ENCODE measurements around the gene PFKP. TPM values are rescaled to one million over a fixed set of nuclear protein-coding genes. Genes with fewer than 3 reads are reported as not detected.

Gene PFKP
- total RNA-seq, 4 donors from 2014 or later, result 64.3 to 261 (median 107) TPM

- Histone ChIP-seq H3K27me3 (no peaks in the 10 kb centered on the region), H3K36me3 (peaks cover 0 to 4% of the 10 kb centered on the region in 2 donors), H3K9me3 (no peaks in the 10 kb centered on the region), H3K27ac (peak overlapping the region in 2 of 4 donors; percentile 1 to 56), H3K4me1 (peaks cover 0 to 62% (median 4%) of the 10 kb centered on the region in 3 donors), H3K4me3 (no peak overlapping the region)
- 82 to 90% methylated on average over 8 to 10 of the region's 10 CpGs for WGBS, 2 donors (ENCODE audit: low coverage in 1 of 2)
- ATAC-seq, result no peak
- TF ChIP-seq EP300 (IDR thresholded peaks at IDR 0.05) (no peak), POLR2A (IDR thresholded peaks at IDR 0.05) (no peak), CTCF (IDR thresholded peaks at IDR 0.05) (no peak), POLR2AphosphoS5 (IDR thresholded peaks at IDR 0.05) (no peak)
Observed at GRCh38 chr10:3072641-3073360, 5.5 kb downstream of the PFKP start.

DNA sequence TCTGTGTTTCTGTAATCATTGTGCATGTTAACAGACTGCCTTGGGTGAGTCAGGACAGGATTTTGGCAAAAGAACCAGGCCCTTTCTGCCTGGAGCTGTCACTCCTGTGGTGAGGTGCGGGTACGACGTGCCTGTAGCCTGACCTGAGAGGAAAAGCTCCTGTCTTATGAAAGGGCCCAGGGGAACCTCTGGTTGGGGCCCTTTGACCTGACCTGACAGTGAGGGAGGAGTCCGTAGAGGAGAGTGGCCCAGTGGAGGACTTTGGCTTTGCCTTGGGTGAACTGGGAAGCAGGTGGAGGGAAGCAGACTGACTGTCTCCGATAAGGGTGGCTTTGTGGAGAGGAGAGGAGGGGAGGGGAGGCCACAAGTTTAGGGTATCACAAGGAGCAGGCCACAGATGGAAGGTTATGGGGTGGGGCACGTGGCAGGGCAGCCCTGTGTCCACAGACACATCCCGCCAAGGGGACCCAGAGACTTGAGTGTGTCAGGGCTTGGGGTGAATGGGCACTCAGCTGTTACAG is 6.9 kb downstream of the PFKP start:
- WGBS, 2 donors (ENCODE audit: low coverage in 1 of 2), result 63% methylated on average over 5 of the region's 7 CpGs; no CpG with 5 or more reads in 1 of the 2 donors

DNA sequence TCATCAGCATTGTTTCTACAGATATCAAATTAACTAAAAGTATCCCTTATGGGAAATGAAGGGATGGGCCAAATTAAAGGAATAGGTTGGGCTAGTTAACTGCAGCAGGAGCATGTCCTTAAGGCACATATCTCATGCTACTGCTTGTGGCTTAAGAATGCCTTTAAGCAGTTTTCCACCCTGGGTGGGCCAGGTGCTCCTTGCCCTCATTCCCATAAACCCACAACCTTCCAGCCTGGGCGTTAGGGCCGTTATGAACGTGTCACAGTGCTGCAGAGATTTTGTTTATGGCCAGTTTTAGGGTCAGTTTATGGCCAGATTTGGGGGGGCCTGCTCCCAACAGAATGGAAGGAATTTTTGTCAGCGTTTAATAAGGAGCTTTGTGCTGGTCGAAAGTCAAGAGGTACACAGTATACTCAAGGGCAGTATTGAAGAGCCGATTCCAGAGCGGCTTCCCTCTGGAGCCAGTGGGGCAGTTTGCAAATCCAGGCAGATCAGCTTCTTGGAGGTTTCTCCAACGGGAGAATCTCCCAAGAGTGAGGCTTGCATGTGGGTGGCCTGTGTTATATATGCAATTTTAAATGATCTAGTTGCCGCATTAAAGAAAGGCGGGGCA is 7.7 kb downstream of the PFKP start:
- Histone ChIP-seq H3K4me3 (no peak overlapping the region), H3K36me3 (peaks cover 0 to 4% of the 10 kb centered on the region in 2 donors), H3K27me3 (no peaks in the 10 kb centered on the region), H3K9me3 (no peaks in the 10 kb centered on the region), H3K4me1 (peaks cover 0 to 51% (median 0%) of the 10 kb centered on the region in 3 donors), H3K27ac (peak overlapping the region in 2 of 4 donors; percentile 56 to 60)
- TF ChIP-seq CTCF (IDR thresholded peaks at IDR 0.05), result no peak
- TF ChIP-seq POLR2A (IDR thresholded peaks at IDR 0.05), result no peak
- TF ChIP-seq EP300 (IDR thresholded peaks at IDR 0.05), result no peak
- TF ChIP-seq POLR2AphosphoS5 (IDR thresholded peaks at IDR 0.05), result no peak
- 65 to 89% methylated on average over 7 of the region's 10 CpGs for WGBS, 2 donors (ENCODE audit: low coverage in 1 of 2)
- no peak for ATAC-seq

More for the DNA sequence above, 6.9 kb downstream of the PFKP start:
- H3K27ac ChIP-seq, result peak overlapping the region in 3 of 4 donors; percentile 56 to 63 (median 60)
- H3K9me3 ChIP-seq, result no peaks in the 10 kb centered on the region
- no peak for TF ChIP-seq EP300 (IDR thresholded peaks at IDR 0.05)
- no peak for TF ChIP-seq POLR2A (IDR thresholded peaks at IDR 0.05)
- TF ChIP-seq CTCF (IDR thresholded peaks at IDR 0.05), result no peak
- TF ChIP-seq POLR2AphosphoS5 (IDR thresholded peaks at IDR 0.05), result no peak
- ATAC-seq, result peak; percentile 59
- H3K4me1 ChIP-seq, result peaks cover 0 to 59% (median 3%) of the 10 kb centered on the region in 3 donors
- no peaks in the 10 kb centered on the region for H3K27me3 ChIP-seq
- peaks cover 0 to 4% of the 10 kb centered on the region in 2 donors for H3K36me3 ChIP-seq
- H3K4me3 ChIP-seq, result no peak overlapping the region

DNA sequence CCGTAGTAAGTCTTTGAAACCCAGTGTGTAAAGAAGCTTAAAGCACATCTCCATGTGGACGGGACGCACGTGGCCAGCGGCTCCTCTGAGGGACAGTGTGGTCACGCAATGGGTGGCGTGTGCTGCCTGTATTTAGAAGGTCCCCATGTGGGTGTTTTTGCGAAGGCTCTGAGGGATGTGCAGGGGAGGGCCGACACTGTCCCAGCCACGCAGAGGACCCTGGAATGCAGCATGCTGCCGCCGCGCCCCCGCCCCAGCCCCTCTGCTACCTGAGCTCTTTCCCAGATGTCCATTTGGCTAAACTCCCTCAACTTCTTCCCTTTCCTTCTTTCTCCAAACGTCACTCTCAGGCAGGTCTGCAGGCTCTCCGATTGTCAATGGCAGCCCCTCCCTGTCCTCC is 8.8 kb downstream of the PFKP start:
- Histone ChIP-seq H3K9me3 (no peaks in the 10 kb centered on the region), H3K36me3 (peaks cover 0 to 4% of the 10 kb centered on the region in 2 donors), H3K27me3 (no peaks in the 10 kb centered on the region), H3K4me1 (peaks cover 0 to 46% (median 0%) of the 10 kb centered on the region in 3 donors), H3K4me3 (no peak overlapping the region), H3K27ac (peak overlapping the region in 1 of 4 donors; percentile 7)
- no peak for ATAC-seq
- no peak for TF ChIP-seq CTCF (IDR thresholded peaks at IDR 0.05)
- no peak for TF ChIP-seq EP300 (IDR thresholded peaks at IDR 0.05)
- no peak for TF ChIP-seq POLR2A (IDR thresholded peaks at IDR 0.05)
- TF ChIP-seq POLR2AphosphoS5 (IDR thresholded peaks at IDR 0.05), result no peak
- 82 to 90% methylated on average over 8 to 16 of the region's 16 CpGs for WGBS, 2 donors (ENCODE audit: low coverage in 1 of 2)
